AG04450 (cell line): ENCODE measurements around the gene ATP2A3. TPM values are rescaled to one million over a fixed set of nuclear protein-coding genes. Genes with fewer than 3 reads are reported as not detected.

Source experiments
- CTCF ChIA-PET: fragments of 300-600, 350-600 bp; formaldehyde crosslinking; extraction: SDS; loops from one replicate; lab custom pipeline; 2022; ENCODE audit warnings: antibody characterized with exemption, inconsistent platforms; lab: Charles Lee
- POLR2A ChIA-PET: fragments of 350-600 bp; formaldehyde crosslinking; extraction: SDS; loops from one replicate; lab custom pipeline; 2021; ENCODE audit warnings: antibody characterized with exemption, inconsistent platforms; lab: Yijun Ruan, JAX
- DNase-seq: peaks from one replicate; pipeline ENCODE4 v3.0.0-alpha.2; 2011; ENCODE audit warnings: low read depth, low spot score
- H3K27ac ChIP-seq: one replicate; pipeline ENCODE4 v1.5.1; 2012; ENCODE audit warnings: low read depth, low read length, control low read depth
- H3K27me3 ChIP-seq: one replicate; pipeline ENCODE4 v1.6.0; 2012; ENCODE audit warnings: low read length; ENCODE audit not compliant: control insufficient read depth, insufficient read depth
- H3K4me3 ChIP-seq: 2 replicates; pipeline ENCODE4 v1.5.1; 2011; ENCODE audit warnings: mild to moderate bottlenecking, low read depth, low read length, control low read depth
- H3K9me3 ChIP-seq: 2 replicates; pipeline ENCODE4 v1.5.1; 2012; ENCODE audit warnings: low read length; ENCODE audit not compliant: control insufficient read depth, insufficient read depth
- CTCF ChIP-seq: IDR thresholded peaks from 2 replicates; pipeline ENCODE4 v1.5.1; 2011; ENCODE audit warnings: low read depth, low read length, control low read depth, inconsistent platforms
- polyA plus RNA-seq: library from polyadenylated mRNA; depleted of rRNA; stranded (reverse); fragments of >200 nt; gene quantifications from 2 replicates; pipeline ENCODE4 v1.2.3, GENCODE V29; 2011

Gene ATP2A3
- polyA plus RNA-seq, 1 experiment, result 0.46 TPM

- POLR2A ChIA-PET, result no interaction called here
Measured at GRCh38 chr17:3946711-3947235, 17.5 kb downstream of the ATP2A3 start.

DNA sequence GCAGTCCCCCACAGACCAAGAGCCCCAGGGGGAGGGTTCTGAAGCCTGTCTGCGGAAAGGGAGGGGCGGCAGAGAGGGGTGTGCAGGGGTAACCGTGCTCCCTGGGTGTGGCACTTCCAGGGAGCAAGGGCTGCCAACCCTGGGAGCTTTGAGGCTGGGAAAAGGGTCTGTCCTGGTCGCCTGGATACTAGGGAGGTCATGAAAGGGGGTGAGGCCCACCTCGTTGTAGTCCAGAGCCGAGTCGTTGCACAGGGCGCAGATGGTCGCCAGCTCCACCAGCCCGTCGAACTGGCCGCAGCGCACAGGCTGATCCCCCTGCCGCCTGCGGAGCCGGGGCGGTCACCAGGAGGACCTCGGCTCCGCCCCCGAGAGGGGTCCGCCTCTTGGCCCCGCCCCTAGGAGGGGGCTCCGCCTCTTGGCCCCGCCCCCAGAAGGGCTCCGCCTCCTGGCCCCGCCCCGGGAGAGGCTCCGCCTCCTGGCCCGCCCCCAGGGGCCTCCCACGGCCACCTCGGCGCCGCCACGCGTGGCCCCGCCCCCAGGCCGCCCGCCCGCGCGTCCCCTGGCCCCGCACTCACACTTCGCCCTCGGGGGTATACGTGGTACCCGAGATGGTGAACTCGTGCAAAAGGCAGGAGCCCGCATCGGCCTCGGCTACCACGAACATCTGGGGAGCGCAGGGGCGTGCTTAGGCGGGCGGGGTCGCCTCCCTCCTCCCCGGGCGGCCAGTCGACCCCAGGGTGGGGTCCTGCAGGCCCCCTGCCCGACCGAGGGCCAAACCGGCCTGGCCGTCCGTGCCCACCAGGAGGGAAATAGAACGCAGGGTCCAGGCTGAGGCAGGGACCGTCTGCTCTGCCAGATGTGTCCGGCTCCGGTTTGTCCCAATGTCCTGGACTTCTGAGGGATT, 19.5 kb downstream of the ATP2A3 start:
- POLR2A ChIA-PET, result no interaction called here
- no peaks in the 10 kb centered on the region for H3K27me3 ChIP-seq
- H3K4me3 ChIP-seq, result peak overlapping the region; percentile 53
- DNase-seq, result no peak
- no peaks in the 10 kb centered on the region; the same call in 1 of the 2 replicates for H3K9me3 ChIP-seq
- TF ChIP-seq CTCF, result no peak
- CTCF ChIA-PET, result interaction anchor here (0.6 kb wide), 1 partner anchor 479 kb away, joined by 6 read pairs; no protein-coding TSS in a partner anchor
- no peak overlapping the region for H3K27ac ChIP-seq

More at GRCh38 chr17:3946711-3947235, 17.5 kb downstream of the ATP2A3 start:
- Histone ChIP-seq H3K9me3 (no peaks in the 10 kb centered on the region; the same call in 1 of the 2 replicates), H3K27ac (no peak overlapping the region), H3K4me3 (no peak overlapping the region), H3K27me3 (no peaks in the 10 kb centered on the region)
- no peak for DNase-seq
- no peak for TF ChIP-seq CTCF
- CTCF ChIA-PET, result no interaction called here

- Histone ChIP-seq H3K27ac (no peak overlapping the region), H3K9me3 (no peaks in the 10 kb centered on the region; the same call in 1 of the 2 replicates), H3K27me3 (no peaks in the 10 kb centered on the region), H3K4me3 (no peak overlapping the region)
- no peak for DNase-seq
- TF ChIP-seq CTCF, result no peak
- CTCF ChIA-PET, result no interaction called here
- POLR2A ChIA-PET, result interaction anchor here (0.7 kb wide), 1 partner anchor 226 kb away, joined by 5 read pairs; no protein-coding TSS in a partner anchor
Measured at GRCh38 chr17:3943240-3943891, 20.9 kb downstream of the ATP2A3 start.

DNA sequence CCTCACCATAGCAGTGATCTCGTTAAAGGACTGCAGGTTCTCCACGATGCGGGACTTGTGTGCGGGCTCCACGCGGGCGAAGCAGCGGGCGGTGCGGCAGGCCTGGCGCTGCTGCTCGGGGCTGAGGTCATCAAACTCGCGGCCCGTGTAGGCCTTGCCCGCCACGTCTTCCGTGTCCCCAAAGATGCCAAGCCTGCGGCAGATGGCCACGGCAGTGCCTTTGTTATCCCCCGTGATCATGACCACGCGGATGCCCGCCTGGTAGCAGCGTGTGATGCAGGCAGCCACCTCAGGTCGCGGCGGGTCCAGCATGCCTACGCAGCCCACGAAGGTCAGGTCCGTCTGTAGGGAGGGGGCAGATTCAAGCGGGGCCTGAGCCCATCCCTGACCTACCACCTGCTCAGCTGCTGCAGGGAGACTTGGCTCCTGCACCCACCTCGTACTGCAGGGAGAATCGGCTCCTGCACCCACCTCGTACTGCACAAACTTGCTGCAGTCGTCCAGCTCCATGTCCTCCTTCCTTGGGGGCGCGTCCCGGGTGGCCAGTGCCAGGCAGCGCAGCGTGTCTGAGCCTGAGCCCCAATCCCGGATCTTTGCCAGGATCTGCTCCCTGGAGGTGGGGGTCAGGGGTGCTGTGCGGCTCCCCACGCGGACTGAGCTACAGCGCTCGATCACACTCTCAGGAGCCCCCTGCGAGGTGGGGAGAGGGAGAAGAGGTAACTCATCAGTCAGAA, 23.1 kb downstream of the ATP2A3 start:
- CTCF ChIA-PET, result no interaction called here
- Histone ChIP-seq H3K27me3 (no peaks in the 10 kb centered on the region), H3K9me3 (no peaks in the 10 kb centered on the region; the same call in 1 of the 2 replicates), H3K27ac (no peak overlapping the region), H3K4me3 (no peak overlapping the region)
- no peak for DNase-seq
- POLR2A ChIA-PET, result no interaction called here
- no peak for TF ChIP-seq CTCF
